ENCODE data around the gene KIF6. TPM values are rescaled to one million over a fixed set of nuclear protein-coding genes. Genes with fewer than 3 reads are reported as not detected.

The KIF6 gene
- total RNA-seq, 2 experiments from 2014 or later: not detected

DNA sequence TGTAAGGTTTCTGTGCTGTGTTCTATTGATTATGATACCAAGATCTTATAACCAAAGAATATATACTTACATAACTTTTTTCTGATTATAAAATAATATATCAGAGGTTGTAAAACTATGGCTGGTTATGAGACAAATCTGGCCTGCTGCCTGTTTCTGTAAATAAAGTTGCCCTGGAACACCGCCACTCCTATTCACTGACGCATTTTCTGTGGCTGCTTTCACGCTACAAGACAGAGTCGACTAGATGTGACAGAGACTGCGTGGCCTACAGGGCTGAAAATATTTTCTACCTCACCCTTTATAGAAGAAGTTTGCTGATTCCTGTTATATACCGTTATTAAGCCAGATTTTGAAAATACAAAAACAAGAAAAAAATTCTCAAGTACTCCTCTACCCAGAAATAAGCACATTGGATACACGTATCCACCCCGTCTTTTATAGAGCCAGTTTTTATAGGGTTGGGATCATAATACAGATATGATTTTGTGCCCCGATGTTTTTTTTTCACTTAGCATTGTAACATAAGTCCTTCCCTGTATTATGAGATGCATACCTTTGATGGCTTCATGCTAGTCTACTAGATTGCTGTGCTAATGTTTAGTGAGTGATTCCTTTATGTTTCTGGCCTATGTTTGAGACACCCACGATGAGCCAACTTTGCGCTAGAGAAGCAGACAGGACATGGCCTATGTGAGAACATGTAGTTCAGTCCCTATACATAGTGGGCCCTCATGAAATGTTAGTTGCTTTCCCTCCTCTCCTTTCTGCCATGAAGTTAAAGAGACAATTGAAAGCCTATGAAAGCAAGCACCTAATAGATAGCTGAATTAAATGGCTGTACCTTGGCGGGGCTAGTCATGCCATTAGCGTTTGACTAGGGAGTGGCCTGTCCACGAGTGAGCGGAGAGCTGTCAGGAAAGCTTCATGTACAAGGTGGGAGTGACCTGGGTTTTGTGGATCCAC, 304.6 kb downstream of the KIF6 start:
- ChIA-PET CTCF (no interaction called here), POLR2A (no interaction called here)
- no peaks in the 10 kb centered on the region for H3K36me3 ChIP-seq (ENCODE audit: insufficient read depth, low read length)
- TF ChIP-seq, protein P1, sequence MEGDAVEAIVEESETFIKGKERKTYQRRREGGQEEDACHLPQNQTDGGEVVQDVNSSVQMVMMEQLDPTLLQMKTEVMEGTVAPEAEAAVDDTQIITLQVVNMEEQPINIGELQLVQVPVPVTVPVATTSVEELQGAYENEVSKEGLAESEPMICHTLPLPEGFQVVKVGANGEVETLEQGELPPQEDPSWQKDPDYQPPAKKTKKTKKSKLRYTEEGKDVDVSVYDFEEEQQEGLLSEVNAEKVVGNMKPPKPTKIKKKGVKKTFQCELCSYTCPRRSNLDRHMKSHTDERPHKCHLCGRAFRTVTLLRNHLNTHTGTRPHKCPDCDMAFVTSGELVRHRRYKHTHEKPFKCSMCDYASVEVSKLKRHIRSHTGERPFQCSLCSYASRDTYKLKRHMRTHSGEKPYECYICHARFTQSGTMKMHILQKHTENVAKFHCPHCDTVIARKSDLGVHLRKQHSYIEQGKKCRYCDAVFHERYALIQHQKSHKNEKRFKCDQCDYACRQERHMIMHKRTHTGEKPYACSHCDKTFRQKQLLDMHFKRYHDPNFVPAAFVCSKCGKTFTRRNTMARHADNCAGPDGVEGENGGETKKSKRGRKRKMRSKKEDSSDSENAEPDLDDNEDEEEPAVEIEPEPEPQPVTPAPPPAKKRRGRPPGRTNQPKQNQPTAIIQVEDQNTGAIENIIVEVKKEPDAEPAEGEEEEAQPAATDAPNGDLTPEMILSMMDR (IDR thresholded peaks at IDR 0.05): no peak
- DNase-seq: no peak
- Mint-ChIP-seq H3K9me3 (no peaks in the 10 kb centered on the region), H3K4me3 (no peak overlapping the region), H3K27me3 (no peaks in the 10 kb centered on the region), H3K27ac (no peak overlapping the region), H3K4me1 (ENCODE audit: low read depth) (no peaks in the 10 kb centered on the region), H3K36me3 (ENCODE audit: low read depth) (no peaks in the 10 kb centered on the region)
- H3K4me1 ChIP-seq (ENCODE audit: insufficient read depth, low read length): no peaks in the 10 kb centered on the region
- H3K27ac ChIP-seq (ENCODE audit: low read depth in 1 of 2, low read length in 2 of 2): no peak overlapping the region
- intact Hi-C loops (cut with DNase I, micrococcal nuclease): no loop called here
- H3K9me3 ChIP-seq (ENCODE audit: control insufficient read depth in 1 of 2, insufficient read depth in 1 of 2, low read length in 2 of 2): no peaks in the 10 kb centered on the region
- H3K4me3 ChIP-seq (ENCODE audit: low read length): no peak overlapping the region
- no peak for ATAC-seq (ENCODE audit: poor library complexity)
- peaks cover 0 to 2% of the 10 kb centered on the region in 2 experiments for H3K27me3 ChIP-seq (ENCODE audit: control insufficient read depth in 1 of 2, insufficient read depth in 2 of 2, low read length in 2 of 2)

DNA sequence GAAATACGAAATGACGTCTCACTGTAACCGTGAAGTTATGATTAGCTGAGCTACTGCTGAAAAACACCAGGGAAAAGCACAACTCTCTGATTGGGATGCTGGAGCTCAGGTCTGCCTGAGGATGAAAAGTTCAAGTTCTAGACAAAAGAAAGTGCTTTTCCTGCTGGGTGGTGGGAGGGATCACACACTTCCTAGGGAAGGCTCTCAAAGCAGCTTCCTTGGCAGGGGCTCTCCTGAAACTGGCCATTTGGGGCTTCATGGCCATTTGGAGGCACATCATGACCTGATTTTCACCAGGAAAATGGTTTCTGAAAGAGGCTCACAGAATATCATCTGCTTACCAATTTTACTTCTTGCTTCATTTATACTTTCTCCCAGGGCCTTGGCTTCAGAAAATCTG, 305.6 kb downstream of the KIF6 start:
- ChIA-PET CTCF (no interaction called here), POLR2A (no interaction called here)
- H3K27ac Mint-ChIP-seq: no peak overlapping the region
- H3K27ac ChIP-seq (ENCODE audit: low read depth in 1 of 2, low read length in 2 of 2): no peak overlapping the region
- no peak for DNase-seq
- H3K36me3 ChIP-seq (ENCODE audit: insufficient read depth, low read length): no peaks in the 10 kb centered on the region
- H3K4me3 ChIP-seq (ENCODE audit: low read length): no peak overlapping the region
- H3K9me3 Mint-ChIP-seq: no peaks in the 10 kb centered on the region
- TF ChIP-seq, protein P1 (IDR thresholded peaks at IDR 0.05): no peak
- no peak for ATAC-seq (ENCODE audit: poor library complexity)
- no peaks in the 10 kb centered on the region for H3K4me1 Mint-ChIP-seq (ENCODE audit: low read depth)
- H3K36me3 Mint-ChIP-seq (ENCODE audit: low read depth): no peaks in the 10 kb centered on the region
- no peaks in the 10 kb centered on the region for H3K27me3 Mint-ChIP-seq
- H3K9me3 ChIP-seq (ENCODE audit: control insufficient read depth in 1 of 2, insufficient read depth in 1 of 2, low read length in 2 of 2): no peaks in the 10 kb centered on the region
- intact Hi-C loops (cut with DNase I, micrococcal nuclease): loop anchor here in 1 of 2 experiments (10.0 kb wide), 1 partner anchor 695 kb away; no protein-coding TSS in a partner anchor
- no peaks in the 10 kb centered on the region for H3K4me1 ChIP-seq (ENCODE audit: insufficient read depth, low read length)
- H3K27me3 ChIP-seq (ENCODE audit: control insufficient read depth in 1 of 2, insufficient read depth in 2 of 2, low read length in 2 of 2): peaks cover 0 to 2% of the 10 kb centered on the region in 2 experiments
- no peak overlapping the region for H3K4me3 Mint-ChIP-seq

DNA sequence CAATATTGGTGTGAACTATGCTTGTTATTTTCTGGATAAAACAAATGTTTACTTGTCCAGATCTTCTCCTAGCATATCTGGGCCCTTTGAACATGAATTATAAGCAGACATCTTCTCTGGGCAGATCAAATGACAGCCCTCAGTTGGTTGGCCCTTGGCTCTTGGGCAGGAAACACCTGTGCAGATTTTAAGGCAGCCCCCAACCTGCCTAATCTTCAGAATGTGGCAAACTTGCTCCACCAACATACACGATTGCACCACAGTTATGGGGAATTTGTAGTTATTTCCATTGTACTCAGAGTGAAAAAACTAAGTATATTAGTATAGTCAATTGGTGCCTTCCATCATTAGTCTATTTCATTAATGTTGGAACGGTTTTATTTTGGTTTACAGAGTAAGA, 307.8 kb downstream of the KIF6 start:
- H3K27ac Mint-ChIP-seq: no peak overlapping the region
- TF ChIP-seq, protein P1 (IDR thresholded peaks at IDR 0.05): no peak
- H3K27me3 Mint-ChIP-seq: no peaks in the 10 kb centered on the region
- intact Hi-C loops (cut with DNase I, micrococcal nuclease): loop anchor here in 1 of 2 experiments (10.0 kb wide), 1 partner anchor 697 kb away; no protein-coding TSS in a partner anchor
- ATAC-seq (ENCODE audit: poor library complexity) (no peak), DNase-seq (no peak)
- ChIA-PET CTCF (no interaction called here), POLR2A (no interaction called here)
- H3K9me3 Mint-ChIP-seq: no peaks in the 10 kb centered on the region
- Histone ChIP-seq H3K9me3 (ENCODE audit: control insufficient read depth in 1 of 2, insufficient read depth in 1 of 2, low read length in 2 of 2) (no peaks in the 10 kb centered on the region), H3K4me1 (ENCODE audit: insufficient read depth, low read length) (no peaks in the 10 kb centered on the region), H3K27ac (ENCODE audit: low read depth in 1 of 2, low read length in 2 of 2) (no peak overlapping the region), H3K27me3 (ENCODE audit: control insufficient read depth in 1 of 2, insufficient read depth in 2 of 2, low read length in 2 of 2) (peaks cover 0 to 6% of the 10 kb centered on the region in 2 experiments), H3K36me3 (ENCODE audit: insufficient read depth, low read length) (no peaks in the 10 kb centered on the region), H3K4me3 (ENCODE audit: low read length) (no peak overlapping the region)
- H3K4me1 Mint-ChIP-seq (ENCODE audit: low read depth): no peaks in the 10 kb centered on the region
- no peak overlapping the region for H3K4me3 Mint-ChIP-seq
- H3K36me3 Mint-ChIP-seq (ENCODE audit: low read depth): no peaks in the 10 kb centered on the region
